Measurements from ENCODE around the gene TSR3. TPM values are rescaled to one million over a fixed set of nuclear protein-coding genes. Genes with fewer than 3 reads are reported as not detected.
A peak's percentile ranks its signal among the peaks of the same experiment; 100 is the strongest.

TSR3 gene
- total RNA-seq, 4 donors from 2014 or later = 78.2 to 112 (median 106) TPM

GRCh38 chr16:1333854-1334700, 17.6 kb downstream of the TSR3 start:
- WGBS = 2% methylated on average over 51 of the region's 78 CpGs
- DNase-seq (ENCODE audit: extremely low spot score) = no peak
- Histone ChIP-seq H3K9me3 (peaks cover 0 to 7% (median 3%) of the 10 kb centered on the region in 4 donors), H3K4me1 (peaks cover 28 to 42% (median 37%) of the 10 kb centered on the region in 4 donors), H3K27me3 (peaks cover 8 to 88% (median 36%) of the 10 kb centered on the region in 4 donors), H3K4me3 (peak overlapping the region; percentile 43 to 56 (median 48)), H3K36me3 (no peaks in the 10 kb centered on the region), H3K27ac (replicated peaks in 1 of 4) (no peak overlapping the region)
- intact Hi-C loops (cut with DNase I) = no loop called here
- TF ChIP-seq POLR2A (IDR thresholded peaks at IDR 0.05; ENCODE audit: low read depth) (no peak), POLR2AphosphoS5 (IDR thresholded peaks at IDR 0.05) (no peak), CTCF (IDR thresholded peaks at IDR 0.05) (no peak), EP300 (IDR thresholded peaks at IDR 0.05) (no peak)

DNA sequence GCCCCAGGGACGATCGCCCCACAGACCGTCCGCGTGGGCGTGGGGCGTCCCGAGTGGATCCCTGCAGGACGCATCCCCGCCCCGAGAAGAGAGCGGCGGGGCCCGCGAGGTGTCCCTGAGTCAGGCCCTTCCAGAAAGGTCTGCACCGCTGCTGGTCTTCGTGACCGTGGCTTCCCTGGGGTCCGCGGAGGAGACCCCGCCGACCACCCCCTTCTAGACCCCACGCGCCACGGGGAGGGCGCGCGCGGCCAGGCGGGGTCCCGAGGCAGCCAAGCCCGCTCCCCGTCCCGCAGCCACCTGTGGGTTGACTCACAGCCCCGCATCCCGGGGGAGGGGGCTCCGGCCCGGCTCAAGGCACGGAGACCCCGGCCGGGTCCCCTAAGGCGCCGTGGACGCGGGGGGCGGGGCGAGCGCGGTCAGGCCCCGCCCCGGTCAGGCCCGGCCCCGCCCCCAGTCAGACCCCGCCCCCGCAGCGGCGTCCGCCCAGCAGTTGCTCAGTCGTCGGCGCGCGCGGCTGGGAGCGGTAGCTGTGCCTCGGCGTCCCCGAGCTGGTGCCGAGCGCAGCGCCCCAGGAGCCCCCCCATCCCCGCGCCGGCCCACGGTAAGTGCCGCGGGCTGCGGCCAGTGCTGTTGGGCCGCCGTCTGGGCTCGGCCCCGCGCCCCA, 18.4 kb downstream of the TSR3 start, which contains the start of gene BAIAP3:
TSS of gene BAIAP3 (plus strand) at position 497 of the 664 bp plus-strand sequence. CDS start 4,905 bp downstream, outside the sequence.
- DNase-seq (ENCODE audit: extremely low spot score) = no peak
- peaks cover 28 to 42% (median 37%) of the 10 kb centered on the region in 4 donors for H3K4me1 ChIP-seq
- peaks cover 0 to 7% (median 3%) of the 10 kb centered on the region in 4 donors for H3K9me3 ChIP-seq
- no peak within 1 kb of the TSS for H3K27ac ChIP-seq (replicated peaks in 1 of 4)
- TF ChIP-seq POLR2AphosphoS5 (IDR thresholded peaks at IDR 0.05) = peak in 1 of 2 donors; percentile 21
- no peak for TF ChIP-seq CTCF (IDR thresholded peaks at IDR 0.05)
- 1% methylated on average over 18 of the region's 83 CpGs for WGBS
- intact Hi-C loops (cut with DNase I) = no loop called here
- H3K27me3 ChIP-seq = peaks cover 8 to 81% (median 36%) of the 10 kb centered on the region in 4 donors
- H3K4me3 ChIP-seq = peak within 1 kb of the TSS; percentile 43 to 56 (median 48)
- H3K36me3 ChIP-seq = no peaks in the 10 kb centered on the region

DNA sequence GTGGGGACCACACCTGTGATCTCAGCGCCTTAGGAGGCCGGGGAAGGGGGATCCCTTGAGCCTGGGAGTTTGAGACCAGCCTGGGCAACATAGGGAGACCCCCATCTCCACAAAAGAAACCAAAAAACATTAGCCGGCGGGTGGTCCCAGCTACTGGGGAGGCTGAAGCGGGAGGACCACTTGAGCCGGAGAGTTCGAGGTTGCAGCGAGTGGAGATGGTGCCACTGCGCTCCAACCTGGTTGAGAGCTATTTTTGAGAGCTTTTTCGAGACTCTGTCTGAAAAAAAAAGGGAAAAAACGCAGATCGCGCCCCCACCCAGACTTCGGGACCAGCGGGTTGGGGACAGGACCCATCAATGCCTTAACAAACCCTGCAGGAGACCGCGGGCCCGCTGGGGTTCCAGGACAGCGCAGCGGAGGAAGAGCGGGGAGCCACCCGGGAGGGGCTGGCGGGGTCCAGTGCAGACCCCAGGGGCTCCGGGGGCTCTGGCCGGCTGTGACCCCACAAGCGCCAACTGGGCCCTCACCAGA, 19.0 kb downstream of the TSR3 start:
- peaks cover 28 to 42% (median 37%) of the 10 kb centered on the region in 4 donors for H3K4me1 ChIP-seq
- WGBS = 7% methylated on average over 18 of the region's 26 CpGs
- peak overlapping the region; percentile 43 to 56 (median 48) for H3K4me3 ChIP-seq
- DNase-seq (ENCODE audit: extremely low spot score) = no peak
- H3K27me3 ChIP-seq = peaks cover 8 to 75% (median 36%) of the 10 kb centered on the region in 4 donors
- no peak overlapping the region for H3K27ac ChIP-seq (replicated peaks in 1 of 4)
- intact Hi-C loops (cut with DNase I) = no loop called here
- peaks cover 0 to 7% (median 3%) of the 10 kb centered on the region in 4 donors for H3K9me3 ChIP-seq
- H3K36me3 ChIP-seq = no peaks in the 10 kb centered on the region
- TF ChIP-seq POLR2AphosphoS5 (IDR thresholded peaks at IDR 0.05) (no peak), CTCF (IDR thresholded peaks at IDR 0.05) (no peak), EP300 (IDR thresholded peaks at IDR 0.05) (no peak), POLR2A (IDR thresholded peaks at IDR 0.05; ENCODE audit: low read depth) (no peak)

GRCh38 chr16:1331712-1332617, 19.7 kb downstream of the TSR3 start:
- Histone ChIP-seq H3K27ac (replicated peaks in 1 of 4) (peak overlapping the region in 2 of 4 donors; percentile 12 to 46), H3K9me3 (peaks cover 0 to 7% (median 3%) of the 10 kb centered on the region in 4 donors), H3K4me1 (peaks cover 28 to 42% (median 37%) of the 10 kb centered on the region in 4 donors), H3K27me3 (peaks cover 8 to 68% (median 36%) of the 10 kb centered on the region in 4 donors), H3K4me3 (peak overlapping the region; percentile 43 to 56 (median 48)), H3K36me3 (peaks cover 0 to 4% (median 4%) of the 10 kb centered on the region in 4 donors)
- no peak for TF ChIP-seq EP300 (IDR thresholded peaks at IDR 0.05)
- no peak for TF ChIP-seq POLR2AphosphoS5 (IDR thresholded peaks at IDR 0.05)
- TF ChIP-seq POLR2A (IDR thresholded peaks at IDR 0.05; ENCODE audit: low read depth) = no peak
- no peak for TF ChIP-seq CTCF (IDR thresholded peaks at IDR 0.05)
- no peak for DNase-seq (ENCODE audit: extremely low spot score)
- intact Hi-C loops (cut with DNase I) = no loop called here
- WGBS = 5% methylated on average over 16 of the region's 34 CpGs
